Fibroblast of lung (primary cell): Measurements from ENCODE around the gene CCDC197. TPM values are rescaled to one million over a fixed set of nuclear protein-coding genes. Genes with fewer than 3 reads are reported as not detected.
A peak's percentile ranks its signal among the peaks of the same experiment; 100 is the strongest.

Experiments
- DNase-seq, 2 donors: peaks; one replicate each; pipeline versions ENCODE4 v3.0.0 to v3.0.0-alpha.2; 2010; ENCODE audit warnings: low read depth in 2 of 2
- H2AFZ ChIP-seq: 2 replicates; pipeline ENCODE4 v1.5.1; 2012; ENCODE audit warnings: low read length, control low read depth, inconsistent platforms
- H3K27ac ChIP-seq: 2 replicates; pipeline ENCODE4 v1.5.1; 2011; ENCODE audit warnings: low read length, control low read depth; ENCODE audit not compliant: insufficient read depth
- H3K27me3 ChIP-seq: 2 replicates; pipeline ENCODE4 v1.5.1; 2011; ENCODE audit warnings: mild to moderate bottlenecking, low read length; ENCODE audit not compliant: control insufficient read depth, insufficient read depth
- H3K36me3 ChIP-seq: 2 replicates; pipeline ENCODE4 v1.5.1; 2011; ENCODE audit warnings: low read length; ENCODE audit not compliant: control insufficient read depth, insufficient read depth
- H3K4me1 ChIP-seq: 2 replicates; pipeline ENCODE4 v1.5.1; 2011; ENCODE audit warnings: low read length; ENCODE audit not compliant: control insufficient read depth, insufficient read depth; ENCODE audit errors: extremely low read depth
- H3K4me2 ChIP-seq: 2 replicates; pipeline ENCODE4 v1.5.1; 2011; ENCODE audit warnings: low read length, control low read depth; ENCODE audit not compliant: insufficient read depth; ENCODE audit errors: extremely low read depth
- H3K4me3 ChIP-seq, 4 experiments: fragments of 200-600 bp in 1 of 4; sonication (generic) in 1 of 4; replicated peaks in 1 of 4; 2 replicates each; pipeline ENCODE4 v1.5.1; 2011 to 2016; ENCODE audit warnings: low read length in 4 of 4, low read depth in 3 of 4, mild to moderate bottlenecking in 3 of 4, control low read depth in 2 of 4, inconsistent platforms in 1 of 4, mixed read lengths in 1 of 4; ENCODE audit not compliant: insufficient read depth in 1 of 4; ENCODE audit errors: control extremely low read depth in 1 of 4
- H3K79me2 ChIP-seq: 2 replicates; pipeline ENCODE4 v1.5.1; 2012; ENCODE audit warnings: mild to moderate bottlenecking, low read length, inconsistent platforms; ENCODE audit not compliant: control insufficient read depth, insufficient read depth
- H3K9ac ChIP-seq: 2 replicates; pipeline ENCODE4 v1.5.1; 2011; ENCODE audit warnings: mild to moderate bottlenecking, low read length, control low read depth; ENCODE audit not compliant: insufficient read depth
- H3K9me3 ChIP-seq: 2 replicates; pipeline ENCODE4 v1.5.1; 2012; ENCODE audit warnings: low read depth, low read length; ENCODE audit not compliant: control insufficient read depth, insufficient read depth
- H4K20me1 ChIP-seq: 2 replicates; pipeline ENCODE4 v1.5.1; 2011; ENCODE audit warnings: low read length; ENCODE audit not compliant: control insufficient read depth, insufficient read depth; ENCODE audit errors: extremely low read depth
- EZH2 ChIP-seq: IDR thresholded peaks from 2 replicates; pipeline ENCODE4 v1.5.1; 2012; ENCODE audit warnings: low read length, control low read depth, mild to moderate bottlenecking; ENCODE audit errors: missing control alignments
- polyA plus RNA-seq, 2 donors: library from polyadenylated mRNA; depleted of rRNA in 1 of 2; stranded (reverse) in 1 of 2; unstranded in 1 of 2; fragments of >200 nt; gene quantifications; 2 replicates each; pipeline ENCODE4 v1.2.1, GENCODE V29; 2011 to 2012; ENCODE audit warnings: missing spikeins in 1 of 2
- total RNA-seq: library from RNA; depleted of rRNA; stranded (reverse); fragments of >200 nt; gene quantifications from 2 replicates; pipeline ENCODE4 v1.2.1, GENCODE V29; 2014
- TF ChIP-seq, protein P1 (sequence below), 2 donors: IDR thresholded peaks in 1 of 2; conservative IDR thresholded peaks in 1 of 2; 1 replicate in 1 of 2; 2 replicates in 1 of 2; pipeline ENCODE4 v1.5.1; 2011 to 2012; ENCODE audit warnings: low read length in 2 of 2, control low read depth in 1 of 2, inconsistent platforms in 1 of 2, low read depth in 1 of 2, mild to moderate bottlenecking in 1 of 2

CCDC197 gene
- total and polyA plus RNA-seq, 2 donors (not counting 1 experiment from before 2014, with no cell fraction given): not detected

- no peak for DNase-seq
- no peaks in the 10 kb centered on the region for H4K20me1 ChIP-seq
Measured at GRCh38 chr14:94008234-94008633, 11.1 kb downstream of the CCDC197 start.

GRCh38 chr14:94009767-94010166 lies 12.7 kb downstream of the CCDC197 start:
- peak; percentile 10 to 87 for DNase-seq
- Histone ChIP-seq H3K27me3 (peaks cover 3% of the 10 kb centered on the region), H3K36me3 (no peaks in the 10 kb centered on the region), H3K9ac (no peak overlapping the region), H3K4me3 (no peak overlapping the region), H3K27ac (no peak overlapping the region), H4K20me1 (no peaks in the 10 kb centered on the region), H2AFZ (no peak overlapping the region), H3K79me2 (no peaks in the 10 kb centered on the region), H3K4me2 (no peak overlapping the region), H3K4me1 (no peaks in the 10 kb centered on the region), H3K9me3 (no peaks in the 10 kb centered on the region)
- TF ChIP-seq, protein P1, sequence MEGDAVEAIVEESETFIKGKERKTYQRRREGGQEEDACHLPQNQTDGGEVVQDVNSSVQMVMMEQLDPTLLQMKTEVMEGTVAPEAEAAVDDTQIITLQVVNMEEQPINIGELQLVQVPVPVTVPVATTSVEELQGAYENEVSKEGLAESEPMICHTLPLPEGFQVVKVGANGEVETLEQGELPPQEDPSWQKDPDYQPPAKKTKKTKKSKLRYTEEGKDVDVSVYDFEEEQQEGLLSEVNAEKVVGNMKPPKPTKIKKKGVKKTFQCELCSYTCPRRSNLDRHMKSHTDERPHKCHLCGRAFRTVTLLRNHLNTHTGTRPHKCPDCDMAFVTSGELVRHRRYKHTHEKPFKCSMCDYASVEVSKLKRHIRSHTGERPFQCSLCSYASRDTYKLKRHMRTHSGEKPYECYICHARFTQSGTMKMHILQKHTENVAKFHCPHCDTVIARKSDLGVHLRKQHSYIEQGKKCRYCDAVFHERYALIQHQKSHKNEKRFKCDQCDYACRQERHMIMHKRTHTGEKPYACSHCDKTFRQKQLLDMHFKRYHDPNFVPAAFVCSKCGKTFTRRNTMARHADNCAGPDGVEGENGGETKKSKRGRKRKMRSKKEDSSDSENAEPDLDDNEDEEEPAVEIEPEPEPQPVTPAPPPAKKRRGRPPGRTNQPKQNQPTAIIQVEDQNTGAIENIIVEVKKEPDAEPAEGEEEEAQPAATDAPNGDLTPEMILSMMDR (conservative IDR thresholded peaks at IDR 0.05 in 1 of 2, IDR thresholded peaks at IDR 0.05 in 1 of 2; ENCODE audit: low read depth in 1 of 2, low read length in 2 of 2): no peak
- no peak for TF ChIP-seq EZH2

More at GRCh38 chr14:94008234-94008633, 11.1 kb downstream of the CCDC197 start:
- no peaks in the 10 kb centered on the region for H3K9me3 ChIP-seq
- H3K4me2 ChIP-seq: no peak overlapping the region
- peaks cover 7% of the 10 kb centered on the region for H3K27me3 ChIP-seq
- no peaks in the 10 kb centered on the region for H3K36me3 ChIP-seq
- H3K79me2 ChIP-seq: no peaks in the 10 kb centered on the region
- no peak overlapping the region for H3K4me3 ChIP-seq
- H3K4me1 ChIP-seq: no peaks in the 10 kb centered on the region
- no peak overlapping the region for H3K27ac ChIP-seq
- H2AFZ ChIP-seq: no peak overlapping the region
- no peak overlapping the region for H3K9ac ChIP-seq
- TF ChIP-seq, protein P1 (conservative IDR thresholded peaks at IDR 0.05 in 1 of 2, IDR thresholded peaks at IDR 0.05 in 1 of 2; ENCODE audit: low read depth in 1 of 2, low read length in 2 of 2): no peak

- no peak overlapping the region for H3K9ac ChIP-seq
- H4K20me1 ChIP-seq: no peaks in the 10 kb centered on the region
- H3K36me3 ChIP-seq: no peaks in the 10 kb centered on the region
- H3K9me3 ChIP-seq: no peaks in the 10 kb centered on the region
- no peak overlapping the region for H3K4me3 ChIP-seq
- H3K79me2 ChIP-seq: no peaks in the 10 kb centered on the region
- H3K4me1 ChIP-seq: no peaks in the 10 kb centered on the region
- H2AFZ ChIP-seq: no peak overlapping the region
- no peak for TF ChIP-seq EZH2
- TF ChIP-seq, protein P1 (conservative IDR thresholded peaks at IDR 0.05 in 1 of 2, IDR thresholded peaks at IDR 0.05 in 1 of 2; ENCODE audit: low read depth in 1 of 2, low read length in 2 of 2): no peak
- DNase-seq: no peak
- H3K27ac ChIP-seq: no peak overlapping the region
- H3K27me3 ChIP-seq: no peaks in the 10 kb centered on the region
- H3K4me2 ChIP-seq: no peak overlapping the region
Measured at GRCh38 chr14:94010625-94011024, 13.5 kb downstream of the CCDC197 start.
